Gastrocnemius medialis (tissue), 4 donors: ENCODE results near the gene PRDM8.

Source experiments
- POLR2A ChIP-seq, 2 donors: fragments of 450-650 bp; IDR thresholded peaks; one replicate each; pipeline ENCODE4 v1.6.1; 2017; ENCODE audit warnings: antibody characterized with exemption in 2 of 2, mild to moderate bottlenecking in 2 of 2, moderate library complexity in 2 of 2
- TF ChIP-seq, protein P1 (sequence below), 5 experiments: fragments of 450-650 bp in 3 of 5; fragments of 200-600 bp in 2 of 5; sonication (generic) in 2 of 5; IDR thresholded peaks in 4 of 5; conservative IDR thresholded peaks in 1 of 5; 1 replicate in 4 of 5; 2 replicates in 1 of 5; pipeline ENCODE4 v1.5.1; 2016 to 2019; ENCODE audit warnings: antibody characterized with exemption in 5 of 5, mild to moderate bottlenecking in 3 of 5, moderate library complexity in 3 of 5

DNA sequence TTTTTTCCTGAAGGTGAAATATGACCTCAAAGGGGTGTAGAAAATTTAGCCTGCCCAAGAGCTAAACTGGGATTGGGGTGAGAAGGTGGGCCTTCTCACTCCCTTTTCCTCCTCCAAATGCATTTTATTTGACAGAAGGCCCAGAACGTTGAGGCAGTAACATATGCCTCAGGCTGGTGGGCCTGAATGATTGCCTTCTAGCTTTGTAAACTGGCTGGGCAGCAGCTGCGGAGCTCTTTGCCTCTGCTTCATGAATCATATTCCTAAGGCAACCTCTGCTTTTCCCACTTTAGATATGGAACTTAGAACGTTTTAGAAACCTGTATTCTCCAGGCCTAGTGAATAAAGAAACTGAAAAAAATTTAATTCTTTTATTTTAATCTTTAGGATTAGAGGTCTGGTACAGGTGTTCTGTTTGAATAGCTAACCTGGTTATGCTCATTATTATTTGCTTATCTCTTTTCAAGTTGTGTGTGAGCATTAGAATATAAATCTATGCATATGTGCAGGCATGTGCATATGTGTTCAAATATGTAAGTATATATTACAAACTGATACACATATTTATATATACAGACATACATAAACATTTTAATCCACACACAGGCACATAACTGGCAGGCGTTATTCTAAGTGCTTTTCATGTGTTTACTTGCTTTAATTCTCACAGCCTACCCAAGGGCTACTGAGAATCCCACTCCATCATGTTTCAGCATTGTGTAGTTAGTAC, 11.5 kb downstream of the PRDM8 start:
- TF ChIP-seq, protein P1, sequence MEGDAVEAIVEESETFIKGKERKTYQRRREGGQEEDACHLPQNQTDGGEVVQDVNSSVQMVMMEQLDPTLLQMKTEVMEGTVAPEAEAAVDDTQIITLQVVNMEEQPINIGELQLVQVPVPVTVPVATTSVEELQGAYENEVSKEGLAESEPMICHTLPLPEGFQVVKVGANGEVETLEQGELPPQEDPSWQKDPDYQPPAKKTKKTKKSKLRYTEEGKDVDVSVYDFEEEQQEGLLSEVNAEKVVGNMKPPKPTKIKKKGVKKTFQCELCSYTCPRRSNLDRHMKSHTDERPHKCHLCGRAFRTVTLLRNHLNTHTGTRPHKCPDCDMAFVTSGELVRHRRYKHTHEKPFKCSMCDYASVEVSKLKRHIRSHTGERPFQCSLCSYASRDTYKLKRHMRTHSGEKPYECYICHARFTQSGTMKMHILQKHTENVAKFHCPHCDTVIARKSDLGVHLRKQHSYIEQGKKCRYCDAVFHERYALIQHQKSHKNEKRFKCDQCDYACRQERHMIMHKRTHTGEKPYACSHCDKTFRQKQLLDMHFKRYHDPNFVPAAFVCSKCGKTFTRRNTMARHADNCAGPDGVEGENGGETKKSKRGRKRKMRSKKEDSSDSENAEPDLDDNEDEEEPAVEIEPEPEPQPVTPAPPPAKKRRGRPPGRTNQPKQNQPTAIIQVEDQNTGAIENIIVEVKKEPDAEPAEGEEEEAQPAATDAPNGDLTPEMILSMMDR (IDR thresholded peaks at IDR 0.05 in 4 of 5, conservative IDR thresholded peaks at IDR 0.05 in 1 of 5) = no peak
- no peak for TF ChIP-seq POLR2A (IDR thresholded peaks at IDR 0.05)
